HS-5 (cell line): ENCODE measurements around the gene NAA11.
"Not testable (repeated sequence)": the region's sequence is repeated elsewhere in the genome, so short reads cannot be mapped to it uniquely, and the experiment has no call there.

Experiments
- DNase-seq: peaks from one replicate; pipeline ENCODE4 v3.0.0-alpha.2; 2012; ENCODE audit warnings: low read depth

NAA11 gene

GRCh38 chr4:79308137-79308536 is 17.7 kb downstream of the NAA11 start:
- DNase-seq, result no peak

GRCh38 chr4:79306795-79307194 is 19.1 kb downstream of the NAA11 start:
- DNase-seq, result no peak

DNA sequence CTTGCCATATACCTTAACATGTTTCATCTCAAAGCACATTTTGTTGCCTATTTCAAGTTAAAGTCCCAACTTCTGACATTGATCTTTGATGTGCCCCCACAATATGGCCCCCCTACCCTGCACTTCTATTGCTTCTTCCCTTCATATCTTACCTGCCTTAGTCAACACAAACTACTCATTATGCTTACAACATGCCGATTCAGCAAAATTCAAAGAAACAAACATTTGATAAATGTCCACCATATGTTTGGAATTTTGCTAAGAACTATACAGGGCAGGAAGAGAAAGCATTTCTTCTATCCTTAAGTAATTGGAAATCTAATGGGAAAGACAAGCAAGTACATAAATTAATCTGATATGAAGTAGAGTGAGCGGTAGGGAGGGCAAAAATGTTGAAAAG is 25.6 kb downstream of the NAA11 start:
- DNase-seq, result no peak

DNA sequence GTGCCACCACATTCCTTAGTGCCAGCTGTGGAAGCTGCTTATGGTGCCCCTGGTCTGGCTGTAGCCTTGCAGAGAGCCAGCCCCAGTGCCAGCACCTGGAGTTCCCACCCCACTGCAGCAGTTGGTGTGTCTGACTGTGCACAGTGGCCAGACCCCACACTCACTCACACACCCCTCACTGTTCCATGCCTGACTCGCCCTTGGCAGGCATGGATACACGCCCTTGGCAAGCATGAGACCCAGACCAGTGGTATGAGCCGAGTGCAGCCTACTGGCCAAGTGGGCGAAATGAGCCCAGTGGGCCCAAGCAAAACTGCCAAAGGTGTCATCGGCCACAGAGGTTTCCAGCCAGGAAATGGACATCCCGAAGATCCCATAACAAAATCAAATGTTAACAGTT is 27.4 kb downstream of the NAA11 start:
- no peak for DNase-seq

GRCh38 chr4:79298027-79298426 is 27.8 kb downstream of the NAA11 start:
- DNase-seq, result no peak

DNA sequence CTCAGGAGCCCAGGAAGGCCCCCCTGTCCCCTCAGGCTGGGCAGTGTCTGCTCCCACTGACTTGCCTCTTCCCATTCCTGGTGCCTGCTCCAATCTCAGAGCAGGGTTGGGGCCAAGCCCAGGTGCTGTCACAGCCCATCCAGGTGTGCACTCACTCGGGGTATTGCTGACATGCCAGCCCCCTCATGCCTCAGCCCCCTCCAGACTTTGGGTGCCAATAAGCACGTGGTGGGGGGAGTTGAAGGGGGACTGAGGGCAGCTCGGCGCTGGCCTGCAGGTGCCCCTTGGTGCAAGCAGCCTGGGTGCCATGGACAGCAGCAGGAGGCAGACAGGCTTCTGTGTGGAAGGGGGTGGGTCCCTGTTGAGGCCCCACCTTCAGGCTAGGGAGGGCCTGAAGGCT is 28.4 kb downstream of the NAA11 start:
- DNase-seq, result no peak

DNA sequence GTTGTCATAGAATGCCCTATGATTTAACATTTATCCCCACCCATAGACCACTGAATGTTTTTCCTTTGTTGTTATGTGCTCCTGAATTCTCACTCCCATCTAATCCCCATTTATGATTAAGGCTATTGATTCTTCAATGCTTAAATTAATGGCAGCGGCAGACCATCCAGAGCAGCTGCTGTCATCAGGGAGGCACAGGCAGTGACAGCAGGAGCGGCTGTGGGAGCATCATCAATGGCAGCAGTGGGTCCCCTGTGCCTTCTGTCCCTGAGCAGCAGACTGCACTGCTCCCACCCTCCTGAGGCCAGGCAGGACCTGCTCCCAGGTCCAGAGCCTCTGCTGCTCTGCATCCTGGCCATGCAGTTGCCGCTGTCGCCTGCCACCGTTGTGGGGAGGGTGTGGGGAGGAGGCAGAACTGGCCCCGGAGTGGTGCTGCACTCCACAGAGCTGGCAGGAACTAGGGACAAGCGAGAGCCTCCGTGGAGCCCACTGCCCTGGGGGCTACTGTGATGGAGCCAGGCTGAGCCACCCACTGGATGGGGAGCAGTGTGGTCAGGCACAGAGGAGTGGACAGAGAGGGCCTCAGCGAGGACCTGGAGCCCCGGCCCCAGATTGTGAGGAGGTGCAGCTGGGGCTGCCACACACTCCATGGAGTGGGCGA is 29.0 kb downstream of the NAA11 start:
- DNase-seq, result no peak

DNA sequence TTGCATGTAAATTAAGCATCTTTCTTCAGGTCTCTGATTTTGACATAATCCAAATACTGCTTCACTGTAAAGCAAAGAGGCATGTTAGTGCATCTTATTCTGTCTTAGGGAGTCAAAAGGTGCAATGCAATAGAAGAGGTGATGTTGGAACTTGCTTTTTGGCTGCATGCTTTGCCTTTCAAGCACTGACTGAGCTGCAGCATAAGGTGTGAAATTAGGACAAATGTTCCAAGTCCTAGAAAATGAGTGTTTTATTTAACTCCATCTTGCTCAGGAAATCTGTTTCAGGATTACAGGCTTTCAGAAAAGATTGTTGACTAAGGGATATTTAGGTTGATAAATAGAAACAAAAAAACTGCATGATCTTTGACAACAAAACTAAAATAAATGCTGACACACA is 30.8 kb downstream of the NAA11 start:
- DNase-seq, result no peak

GRCh38 chr4:79294064-79294463 is 31.8 kb downstream of the NAA11 start:
- DNase-seq, result peak; percentile 20

GRCh38 chr4:79292008-79292407 is 33.9 kb downstream of the NAA11 start:
- no peak for DNase-seq

GRCh38 chr4:79290376-79290775 is 35.5 kb downstream of the NAA11 start:
- DNase-seq, result no peak

DNA sequence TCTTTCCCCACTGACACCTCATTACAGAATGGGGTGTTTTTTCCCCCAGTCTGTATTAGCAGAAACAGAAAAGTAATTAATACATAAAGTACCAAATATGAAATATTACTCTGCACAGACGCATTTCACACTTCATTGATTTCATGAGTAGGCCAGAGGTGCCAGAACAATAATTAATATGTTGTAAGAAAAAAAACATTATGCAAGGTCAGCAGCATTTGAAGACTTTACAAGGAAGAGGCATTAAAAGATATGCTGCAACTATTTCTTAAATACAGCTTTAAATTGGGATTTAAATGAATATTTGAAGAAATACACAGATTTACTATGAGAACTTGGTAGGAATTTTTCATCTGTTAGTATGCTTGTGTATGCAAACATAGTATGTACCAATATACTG is 37.7 kb downstream of the NAA11 start:
- no peak for DNase-seq

DNA sequence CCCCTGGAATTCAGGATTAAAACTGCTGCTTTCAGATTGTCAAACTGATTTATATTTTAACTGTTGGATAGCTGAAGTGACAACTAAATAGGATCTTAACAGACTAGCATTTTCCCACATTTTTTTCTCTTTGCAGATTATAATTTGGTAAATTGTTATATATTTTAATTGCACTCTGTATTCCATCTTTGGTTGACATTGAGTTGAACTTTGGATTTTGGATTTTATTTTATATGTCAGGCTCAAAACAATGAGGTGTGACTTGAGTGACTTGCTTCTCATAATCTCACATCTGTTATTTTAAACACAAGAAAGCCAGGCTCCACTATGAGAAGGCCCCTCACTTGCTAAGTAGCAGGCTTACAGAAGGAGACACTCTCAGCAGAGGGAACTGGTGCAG is 38.1 kb downstream of the NAA11 start:
- DNase-seq, result no peak

GRCh38 chr4:79287076-79287475 is 38.8 kb downstream of the NAA11 start:
- no peak for DNase-seq

- DNase-seq, result no peak
Measured at GRCh38 chr4:79281566-79282359, 44.1 kb downstream of the NAA11 start.

DNA sequence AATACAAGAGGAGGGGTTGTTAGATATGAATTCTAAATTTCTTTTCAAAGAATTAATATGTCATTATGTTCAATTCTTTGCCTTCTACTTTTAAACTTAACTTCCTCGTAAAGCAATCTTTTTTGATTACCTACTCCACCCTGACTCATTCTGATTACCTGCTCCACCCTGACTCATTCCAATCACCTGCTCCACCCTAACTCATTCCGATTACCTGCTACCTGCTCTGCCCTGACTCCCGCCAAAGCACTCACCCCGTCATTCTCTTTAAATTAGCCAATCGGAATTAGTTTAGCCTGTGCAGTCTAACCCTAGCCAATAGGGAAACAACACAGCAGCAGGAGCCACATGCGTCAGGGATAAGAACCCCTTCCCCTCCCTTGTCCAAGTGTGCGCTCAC is 48.4 kb downstream of the NAA11 start:
- not testable (repeated sequence) for DNase-seq

GRCh38 chr4:79273915-79274314 is 51.9 kb downstream of the NAA11 start:
- no peak for DNase-seq

GRCh38 chr4:79272761-79273160 is 53.1 kb downstream of the NAA11 start:
- DNase-seq, result no peak

GRCh38 chr4:79272126-79272525 is 53.7 kb downstream of the NAA11 start:
- no peak for DNase-seq

DNA sequence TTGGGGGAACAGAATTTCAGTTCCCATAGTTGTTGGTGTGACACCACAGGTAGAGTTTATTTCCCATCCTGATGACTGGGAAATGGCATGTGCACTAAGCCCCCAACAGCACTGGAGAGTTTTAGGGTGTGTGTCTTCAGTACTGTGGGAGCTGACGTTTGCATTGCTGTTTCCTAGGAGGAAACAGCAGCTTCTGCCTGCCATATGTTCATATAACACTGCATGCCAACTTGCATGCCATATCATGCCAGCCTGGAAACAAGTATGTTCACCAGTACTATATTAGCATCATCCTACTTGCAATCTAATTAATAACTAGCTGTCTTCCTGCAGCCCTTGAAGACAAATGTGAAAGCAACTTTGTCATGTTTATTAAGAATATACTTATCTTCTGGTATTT is 58.2 kb downstream of the NAA11 start:
- DNase-seq, result no peak
